Gastroesophageal sphincter (tissue), 4 donors: ENCODE data around the gene HS3ST5. TPM values are rescaled to one million over a fixed set of nuclear protein-coding genes. Genes with fewer than 3 reads are reported as not detected.

Experiments used
- ATAC-seq: fragments of 150-250 bp; one replicate; pipeline ENCODE4 v1.9.1; 2016; ENCODE audit warnings: mild to moderate bottlenecking, moderate library complexity
- H3K27ac ChIP-seq, 4 donors: fragments of 200-600 bp; sonication (generic) in 3 of 4; 1 replicate in 3 of 4; 2 replicates in 1 of 4; pipeline ENCODE4 v1.5.1; 2016 to 2019
- H3K27me3 ChIP-seq: fragments of 200-600 bp; sonication (generic); one replicate; pipeline ENCODE4 v1.5.1; 2019
- H3K36me3 ChIP-seq, 2 donors: fragments of 200-600 bp; sonication (generic); one replicate each; pipeline ENCODE4 v1.5.1; 2019; ENCODE audit warnings: control low read depth in 1 of 2
- H3K4me1 ChIP-seq, 3 donors: fragments of 200-600 bp; sonication (generic); 1 replicate in 2 of 3; 2 replicates in 1 of 3; pipeline ENCODE4 v1.5.1; 2016 to 2019; ENCODE audit warnings: control low read depth in 2 of 3
- H3K4me3 ChIP-seq, 2 donors: fragments of 200-600 bp; sonication (generic); one replicate each; pipeline ENCODE4 v1.5.1; 2019; ENCODE audit warnings: mild to moderate bottlenecking in 1 of 2, moderate library complexity in 1 of 2
- H3K9me3 ChIP-seq, 3 donors: fragments of 200-600 bp; sonication (generic); one replicate each; pipeline ENCODE4 v1.5.1; 2017 to 2019; ENCODE audit warnings: control low read depth in 2 of 3
- EP300 ChIP-seq: sonication (generic); formaldehyde crosslinking; IDR thresholded peaks from one replicate; pipeline ENCODE4 v1.6.1; 2017; ENCODE audit warnings: antibody characterized with exemption, mild to moderate bottlenecking
- POLR2A ChIP-seq, 2 donors: fragments of 450-650 bp; IDR thresholded peaks; one replicate each; pipeline ENCODE4 v1.6.1; 2017; ENCODE audit warnings: antibody characterized with exemption in 2 of 2, mild to moderate bottlenecking in 2 of 2, moderate library complexity in 1 of 2
- POLR2AphosphoS5 ChIP-seq: sonication (generic); formaldehyde crosslinking; IDR thresholded peaks from one replicate; pipeline ENCODE4 v1.6.1; 2017; ENCODE audit warnings: antibody characterized with exemption
- WGBS, 2 donors: methylation state at CpG; one replicate each; pipeline ENCODE4 v1.1.5; 2018; ENCODE audit warnings: low coverage in 1 of 2; 5-methylcytosine and 5-hydroxymethylcytosine counted together
- total RNA-seq, 4 donors: library from RNA; depleted of rRNA; stranded (reverse); fragments of >200 nt; gene quantifications; one replicate each; pipeline ENCODE4 v1.1.0, GENCODE V29; 2016
- TF ChIP-seq, protein P1 (sequence below), 4 experiments: fragments of 200-600 bp in 2 of 4; fragments of 450-650 bp in 2 of 4; sonication (generic) in 1 of 4; IDR thresholded peaks; one replicate each; pipeline ENCODE4 v1.5.1; 2017 to 2019; ENCODE audit warnings: antibody characterized with exemption in 4 of 4, mild to moderate bottlenecking in 2 of 4, moderate library complexity in 2 of 4

The HS3ST5 gene
- total RNA-seq, 4 donors from 2014 or later, result 0.13 TPM; not detected in 3

DNA sequence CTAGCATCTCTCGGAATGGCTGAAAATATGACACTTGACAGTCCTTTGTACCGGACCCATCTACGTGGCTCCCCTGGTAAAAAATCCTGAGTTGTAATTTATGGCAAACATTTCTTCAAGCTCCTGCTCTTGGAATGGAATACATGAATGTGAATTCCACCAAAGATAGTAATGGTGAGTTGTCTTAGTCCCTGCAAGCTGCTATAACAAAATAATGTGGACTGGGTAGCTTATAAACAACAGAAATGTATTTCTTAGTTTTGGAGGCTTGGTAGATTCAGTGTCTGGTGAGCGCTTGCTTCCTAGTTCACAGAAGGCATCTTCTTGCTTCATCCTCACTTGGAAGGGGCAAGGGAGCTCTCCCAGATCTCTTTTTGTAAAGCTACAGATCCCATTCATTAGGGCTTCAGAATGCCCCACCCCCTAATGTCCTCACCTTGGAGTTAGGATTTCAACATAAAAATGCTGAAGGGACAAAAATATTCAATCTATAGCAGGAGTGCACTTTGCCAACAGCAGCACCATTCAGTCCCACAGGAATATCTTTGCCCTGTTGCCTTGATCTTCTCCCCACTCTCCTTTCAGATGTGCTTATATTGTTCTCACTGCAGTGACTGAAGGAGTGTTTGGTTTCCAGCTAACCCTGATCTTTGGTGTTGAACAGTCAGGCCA, 204.1 kb downstream of the HS3ST5 start:
- TF ChIP-seq POLR2A (IDR thresholded peaks at IDR 0.05), result no peak
- TF ChIP-seq, protein P1, sequence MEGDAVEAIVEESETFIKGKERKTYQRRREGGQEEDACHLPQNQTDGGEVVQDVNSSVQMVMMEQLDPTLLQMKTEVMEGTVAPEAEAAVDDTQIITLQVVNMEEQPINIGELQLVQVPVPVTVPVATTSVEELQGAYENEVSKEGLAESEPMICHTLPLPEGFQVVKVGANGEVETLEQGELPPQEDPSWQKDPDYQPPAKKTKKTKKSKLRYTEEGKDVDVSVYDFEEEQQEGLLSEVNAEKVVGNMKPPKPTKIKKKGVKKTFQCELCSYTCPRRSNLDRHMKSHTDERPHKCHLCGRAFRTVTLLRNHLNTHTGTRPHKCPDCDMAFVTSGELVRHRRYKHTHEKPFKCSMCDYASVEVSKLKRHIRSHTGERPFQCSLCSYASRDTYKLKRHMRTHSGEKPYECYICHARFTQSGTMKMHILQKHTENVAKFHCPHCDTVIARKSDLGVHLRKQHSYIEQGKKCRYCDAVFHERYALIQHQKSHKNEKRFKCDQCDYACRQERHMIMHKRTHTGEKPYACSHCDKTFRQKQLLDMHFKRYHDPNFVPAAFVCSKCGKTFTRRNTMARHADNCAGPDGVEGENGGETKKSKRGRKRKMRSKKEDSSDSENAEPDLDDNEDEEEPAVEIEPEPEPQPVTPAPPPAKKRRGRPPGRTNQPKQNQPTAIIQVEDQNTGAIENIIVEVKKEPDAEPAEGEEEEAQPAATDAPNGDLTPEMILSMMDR (IDR thresholded peaks at IDR 0.05), result no peak
- Histone ChIP-seq H3K4me1 (peaks cover 0 to 3% (median 0%) of the 10 kb centered on the region in 3 donors), H3K36me3 (no peaks in the 10 kb centered on the region), H3K4me3 (no peak overlapping the region), H3K27me3 (no peaks in the 10 kb centered on the region), H3K9me3 (no peaks in the 10 kb centered on the region), H3K27ac (no peak overlapping the region)
- 94 to 100% methylated on average over 3 to 4 of the region's 4 CpGs for WGBS, 2 donors
- ATAC-seq, result no peak

DNA sequence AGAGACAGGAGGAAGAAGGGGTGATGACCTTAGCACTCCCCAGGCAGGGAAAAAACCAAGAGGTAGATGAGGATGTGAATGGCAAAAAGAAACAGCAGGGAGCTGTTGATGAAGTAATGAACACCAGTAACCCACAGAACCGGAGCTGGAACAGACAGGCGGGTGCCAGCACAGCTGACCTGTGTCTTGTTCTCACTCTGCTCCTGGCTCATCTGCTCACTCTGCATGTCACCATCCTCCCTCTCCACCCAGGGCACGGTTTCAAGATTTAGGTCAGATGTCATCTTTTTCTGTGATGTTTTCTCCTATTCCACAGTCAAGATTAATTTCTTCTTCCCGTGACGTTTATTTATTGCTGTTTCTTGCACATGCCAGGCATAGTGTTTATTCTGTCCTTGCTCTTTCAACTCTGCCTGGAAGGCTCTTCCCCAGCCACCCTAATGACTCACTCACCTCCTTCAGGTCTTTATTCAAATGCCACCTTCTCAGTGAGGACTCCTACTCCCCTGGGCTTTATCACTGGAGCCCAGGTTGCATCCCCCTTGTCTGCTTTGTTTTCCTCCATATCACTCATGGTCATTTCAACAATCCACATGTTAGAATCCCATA, 207.4 kb downstream of the HS3ST5 start:
- Histone ChIP-seq H3K27me3 (no peaks in the 10 kb centered on the region), H3K4me1 (peaks cover 0 to 3% (median 0%) of the 10 kb centered on the region in 3 donors), H3K36me3 (no peaks in the 10 kb centered on the region), H3K4me3 (no peak overlapping the region), H3K27ac (no peak overlapping the region), H3K9me3 (no peaks in the 10 kb centered on the region)
- TF ChIP-seq POLR2AphosphoS5 (no peak), EP300 (no peak), POLR2A (IDR thresholded peaks at IDR 0.05) (no peak)
- TF ChIP-seq, protein P1 (IDR thresholded peaks at IDR 0.05), result no peak
- WGBS, 2 donors, result 24 to 41% methylated on average over 5 of the region's 5 CpGs
- ATAC-seq, result no peak

DNA sequence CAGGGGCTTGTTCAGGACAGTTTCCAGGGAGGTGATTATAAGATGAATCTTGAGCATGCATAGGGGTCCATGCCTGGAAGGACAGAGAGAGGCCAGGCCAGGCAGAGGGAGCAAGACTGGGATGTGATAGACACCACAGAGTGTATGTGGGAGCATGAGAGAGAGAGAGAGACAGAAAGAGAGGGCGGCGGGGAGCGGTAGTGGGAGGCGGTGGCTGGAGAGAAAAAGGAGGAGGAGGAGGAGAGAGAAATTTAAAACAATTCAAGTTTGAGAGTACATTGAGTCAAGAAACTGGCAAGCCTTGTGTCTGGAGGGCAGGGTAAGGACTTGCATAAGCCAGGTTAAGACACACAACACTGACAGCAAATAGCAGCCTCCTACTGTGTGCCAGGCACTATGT, 209.0 kb downstream of the HS3ST5 start:
- peaks cover 0 to 3% (median 0%) of the 10 kb centered on the region in 3 donors for H3K4me1 ChIP-seq
- WGBS, 2 donors, result 87 to 96% methylated on average over 3 to 4 of the region's 4 CpGs

DNA sequence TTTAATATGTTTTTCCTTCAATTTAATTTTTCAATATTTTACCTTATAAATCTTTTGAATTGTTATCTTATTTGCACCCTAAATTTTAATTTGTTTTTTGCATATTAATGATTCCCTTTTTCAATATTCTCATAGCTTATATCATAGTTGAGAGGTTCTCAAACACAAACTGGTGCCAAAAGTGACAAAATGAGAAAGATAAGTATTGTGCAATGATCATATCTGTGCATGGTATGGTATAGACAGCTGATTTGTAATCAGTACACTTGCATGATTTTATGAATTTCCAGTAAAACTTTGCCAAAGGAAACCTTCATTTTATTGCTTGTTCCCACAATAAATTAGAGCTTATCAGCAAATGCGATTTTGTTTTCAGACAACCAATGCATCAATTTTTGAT, 210.9 kb downstream of the HS3ST5 start:
- Histone ChIP-seq H3K36me3 (no peaks in the 10 kb centered on the region), H3K27me3 (no peaks in the 10 kb centered on the region), H3K9me3 (no peaks in the 10 kb centered on the region), H3K4me1 (peaks cover 0 to 3% (median 0%) of the 10 kb centered on the region in 3 donors), H3K27ac (no peak overlapping the region), H3K4me3 (no peak overlapping the region)
- TF ChIP-seq POLR2A (IDR thresholded peaks at IDR 0.05) (no peak), POLR2AphosphoS5 (no peak), EP300 (no peak)
- TF ChIP-seq, protein P1 (IDR thresholded peaks at IDR 0.05), result no peak
- no peak for ATAC-seq
- 90 to 94% methylated on average over 1 of the region's 1 CpG for WGBS, 2 donors

More for the DNA sequence above, 209.0 kb downstream of the HS3ST5 start:
- H3K27me3 ChIP-seq, result no peaks in the 10 kb centered on the region
- ATAC-seq, result no peak
- no peak overlapping the region for H3K27ac ChIP-seq
- TF ChIP-seq POLR2AphosphoS5 (no peak), POLR2A (IDR thresholded peaks at IDR 0.05) (no peak), EP300 (no peak)
- TF ChIP-seq, protein P1 (IDR thresholded peaks at IDR 0.05), result no peak
- no peak overlapping the region for H3K4me3 ChIP-seq
- H3K36me3 ChIP-seq, result no peaks in the 10 kb centered on the region
- H3K9me3 ChIP-seq, result no peaks in the 10 kb centered on the region

DNA sequence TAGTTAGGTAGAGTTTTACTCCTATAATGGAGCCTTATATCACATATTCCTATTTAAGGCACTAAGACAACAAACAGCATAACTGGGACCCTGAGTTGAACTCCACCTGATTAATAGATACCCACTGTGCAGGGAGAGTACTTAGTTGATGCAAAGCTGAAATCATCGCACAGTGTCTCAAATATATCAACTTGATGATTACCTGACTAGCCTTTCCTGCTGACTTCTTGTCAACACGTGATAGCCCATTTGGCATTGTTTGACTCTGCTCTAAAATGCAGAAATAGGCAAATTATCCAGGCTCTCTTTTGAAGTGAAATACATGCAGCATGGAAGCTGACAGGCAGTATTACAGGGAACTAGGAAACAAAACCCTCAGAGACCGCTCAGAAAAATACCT, 217.2 kb downstream of the HS3ST5 start:
- Histone ChIP-seq H3K4me3 (no peak overlapping the region), H3K27me3 (peaks cover 5% of the 10 kb centered on the region), H3K4me1 (no peaks in the 10 kb centered on the region), H3K27ac (no peak overlapping the region), H3K9me3 (no peaks in the 10 kb centered on the region), H3K36me3 (no peaks in the 10 kb centered on the region)
- WGBS, 2 donors, result 74 to 77% methylated on average over 3 of the region's 3 CpGs
- no peak for TF ChIP-seq EP300
- TF ChIP-seq POLR2A (IDR thresholded peaks at IDR 0.05), result no peak
- no peak for TF ChIP-seq POLR2AphosphoS5
- TF ChIP-seq, protein P1 (IDR thresholded peaks at IDR 0.05), result no peak
- ATAC-seq, result no peak
